GM18511 (cell line): ENCODE data around the gene WNT7B.

Source experiments
- ATAC-seq: cut with Tn5 transposase; IDR thresholded peaks from one replicate; pipeline ENCODE4 v1.9.1; 2021; ENCODE audit warnings: mild to moderate bottlenecking, moderate library complexity; ENCODE audit not compliant: unreplicated experiment

Gene WNT7B

GRCh38 chr22:45933506-45934167 is 43.3 kb downstream of the WNT7B start:
- no peak for ATAC-seq

- ATAC-seq, result no peak
These were observed 44.9 kb downstream of the WNT7B start for GRCh38 chr22:45932071-45932470.

GRCh38 chr22:45931042-45931441 is 45.9 kb downstream of the WNT7B start:
- ATAC-seq, result no peak

GRCh38 chr22:45930324-45930723 is 46.6 kb downstream of the WNT7B start:
- ATAC-seq, result no peak

- no peak for ATAC-seq
These were observed 47.3 kb downstream of the WNT7B start for GRCh38 chr22:45929649-45930048.

- no peak for ATAC-seq
These were observed 48.1 kb downstream of the WNT7B start for GRCh38 chr22:45928726-45929368.

GRCh38 chr22:45927059-45927458 is 49.9 kb downstream of the WNT7B start:
- ATAC-seq, result no peak

- ATAC-seq, result no peak
These were observed 50.5 kb downstream of the WNT7B start for GRCh38 chr22:45926433-45926832.

GRCh38 chr22:45925811-45926351 is 51.1 kb downstream of the WNT7B start:
- no peak for ATAC-seq

- ATAC-seq, result no peak
These were observed 53.1 kb downstream of the WNT7B start for GRCh38 chr22:45923835-45924234.

- no peak for ATAC-seq
These were observed 53.8 kb downstream of the WNT7B start for GRCh38 chr22:45923212-45923611.

GRCh38 chr22:45922661-45923060 is 54.3 kb downstream of the WNT7B start:
- ATAC-seq, result no peak

GRCh38 chr22:45922256-45922655 is 54.7 kb downstream of the WNT7B start:
- ATAC-seq, result no peak

GRCh38 chr22:45919504-45920286 is 57.3 kb downstream of the WNT7B start:
- no peak for ATAC-seq

- no peak for ATAC-seq
These were observed 58.2 kb downstream of the WNT7B start for GRCh38 chr22:45918459-45919370.

GRCh38 chr22:45917700-45918458 is 59.1 kb downstream of the WNT7B start:
- no peak for ATAC-seq

- ATAC-seq, result no peak
These were observed 59.8 kb downstream of the WNT7B start for GRCh38 chr22:45917146-45917545.

- ATAC-seq, result no peak
These were observed 60.4 kb downstream of the WNT7B start for GRCh38 chr22:45916515-45916914.

GRCh38 chr22:45915841-45916240 is 61.1 kb downstream of the WNT7B start:
- ATAC-seq, result no peak

- no peak for ATAC-seq
These were observed 61.8 kb downstream of the WNT7B start for GRCh38 chr22:45915151-45915550.
